HG02642 (cell line): Measurements from ENCODE around the gene SREBF1.
A peak's percentile ranks its signal among the peaks of the same experiment; 100 is the strongest.

Source experiments
- ATAC-seq: cut with Tn5 transposase; IDR thresholded peaks from one replicate; pipeline ENCODE4 v1.9.1; 2021; ENCODE audit warnings: mild to moderate bottlenecking; ENCODE audit not compliant: unreplicated experiment, poor library complexity

Gene SREBF1

DNA sequence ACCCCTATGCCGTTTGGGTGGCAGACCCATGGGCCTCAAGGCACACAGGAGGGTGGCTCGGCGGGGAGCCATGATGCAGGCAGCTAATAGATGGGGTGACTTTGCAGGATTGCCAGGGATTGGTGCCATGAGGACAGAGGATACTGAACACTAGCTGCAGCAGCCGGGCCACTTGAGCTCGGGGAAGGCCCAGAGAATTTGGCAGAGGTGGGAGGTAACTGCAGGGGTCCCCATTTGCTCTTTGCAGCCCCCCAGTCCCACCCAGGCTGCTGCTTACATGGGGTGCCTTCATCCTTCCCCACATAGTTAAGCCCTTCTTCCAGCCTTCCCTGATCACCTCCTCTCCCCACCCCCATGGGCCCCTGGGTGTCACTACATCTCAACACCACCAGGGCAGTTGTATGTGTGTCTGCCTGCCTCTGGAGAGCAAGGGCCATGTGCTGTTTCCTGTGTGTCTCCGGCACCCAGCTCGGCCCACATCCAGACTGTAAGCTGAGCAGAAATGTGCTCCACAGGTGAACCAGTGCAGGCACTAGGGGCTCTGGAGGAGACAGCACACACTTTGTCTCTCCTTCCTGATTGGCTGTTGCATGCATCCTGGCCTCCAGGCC is 52.0 kb downstream of the SREBF1 start:
- no peak for ATAC-seq

DNA sequence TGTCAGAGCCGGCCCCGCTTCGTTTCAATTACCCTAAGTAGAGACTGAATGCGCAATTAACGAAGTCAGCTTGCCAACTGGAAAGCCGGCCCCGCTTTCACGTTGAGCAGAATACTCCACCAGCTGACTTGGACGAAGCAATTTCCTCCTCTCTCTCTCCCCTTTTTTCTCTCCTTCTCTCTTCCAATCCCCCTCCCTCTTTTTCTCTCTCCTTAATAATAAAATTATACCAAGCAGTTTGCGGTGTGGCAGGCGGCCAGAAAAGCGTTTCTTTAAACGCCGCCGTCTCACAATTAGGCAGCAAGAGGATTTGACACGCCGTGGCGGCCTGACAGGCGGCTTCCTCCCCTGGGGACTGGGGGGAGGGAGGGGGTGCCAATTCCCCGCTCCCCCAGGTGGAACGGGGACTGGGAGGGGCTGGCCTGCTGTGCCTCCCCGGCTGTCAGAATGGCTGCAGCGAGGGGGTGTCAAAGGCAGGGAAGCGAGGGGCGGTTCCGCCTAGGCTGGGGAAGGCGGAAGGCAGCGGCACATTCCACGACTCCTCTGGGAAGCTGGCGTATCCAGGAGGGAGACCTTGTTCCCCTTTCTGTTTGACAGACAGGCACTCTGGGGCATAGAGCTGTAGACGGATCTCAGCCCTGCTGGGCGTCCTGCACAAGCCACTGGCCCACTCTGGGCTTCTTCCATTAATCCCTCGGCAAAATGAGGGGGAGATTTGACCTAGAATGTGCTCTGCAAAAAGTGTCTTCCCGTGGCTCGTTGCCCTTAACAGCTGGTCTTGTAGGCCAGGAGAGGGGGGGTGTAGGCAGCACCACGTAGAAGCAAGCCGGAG is 52.7 kb downstream of the SREBF1 start:
- no peak for ATAC-seq

DNA sequence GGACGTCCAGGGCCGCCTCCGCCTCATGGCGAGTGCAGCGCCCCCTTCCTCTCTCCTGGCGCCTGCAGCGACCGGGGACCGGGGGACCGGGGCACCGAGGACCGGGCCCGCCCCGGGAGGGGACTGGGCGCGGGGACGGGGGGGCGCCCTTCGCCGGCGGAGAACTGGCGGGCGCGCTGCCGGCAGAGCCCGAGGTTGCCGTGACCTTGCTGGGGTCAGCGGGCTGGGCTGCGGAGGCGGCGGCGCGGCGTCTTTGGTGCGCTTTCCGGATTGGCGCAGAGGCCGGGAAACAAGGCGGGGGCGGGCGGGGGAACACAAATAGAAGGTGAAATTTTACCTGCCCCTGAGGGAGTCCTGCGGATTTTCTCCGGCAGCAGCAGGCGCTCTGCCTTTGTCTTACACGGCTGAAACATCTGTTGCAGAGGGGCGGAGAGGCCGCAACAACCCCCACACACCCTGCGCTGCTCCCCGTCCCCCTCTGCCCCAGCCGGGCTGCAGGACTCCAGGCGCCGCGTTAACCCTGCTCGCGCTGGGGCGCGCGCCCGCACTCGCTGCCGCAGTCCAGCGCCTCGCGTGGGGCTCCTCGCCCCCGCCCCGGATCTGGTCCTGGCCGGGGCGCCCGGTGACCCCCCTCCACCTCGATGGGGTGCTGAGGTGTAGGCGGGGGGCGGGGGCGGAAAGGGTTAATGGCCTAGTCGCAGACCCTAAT is 53.5 kb downstream of the SREBF1 start:
- ATAC-seq: peak; percentile 43

DNA sequence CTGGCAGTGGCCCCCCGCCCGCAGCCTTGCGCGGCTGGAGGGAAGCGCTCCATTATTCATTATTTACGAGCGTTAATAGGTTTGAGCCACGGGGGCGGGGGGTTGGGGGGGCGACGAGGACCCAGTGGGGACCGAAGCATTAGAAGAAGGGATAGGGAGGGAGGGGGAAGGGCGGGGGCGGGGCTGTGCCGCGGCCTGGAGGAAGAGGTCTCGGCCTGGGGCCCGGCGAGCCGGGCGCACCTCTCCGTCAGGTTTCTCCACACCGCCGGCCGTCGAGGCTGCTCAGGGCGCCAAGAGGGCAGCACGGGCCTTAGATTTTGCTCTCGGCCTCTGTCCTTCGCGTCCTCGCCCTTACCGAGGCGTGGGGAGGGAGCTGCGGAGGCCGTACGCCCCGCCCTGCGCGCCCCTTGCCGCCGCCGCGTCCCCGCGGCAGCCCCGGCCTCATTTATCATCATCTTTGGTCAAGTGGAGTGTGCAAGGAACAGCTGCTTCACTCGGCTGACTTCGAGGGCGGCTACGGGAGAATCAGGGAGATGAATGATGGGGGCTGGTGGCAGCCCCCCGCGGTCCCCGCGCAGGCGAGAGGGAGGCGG is 54.2 kb downstream of the SREBF1 start:
- peak; percentile 25 for ATAC-seq

GRCh38 chr17:17781591-17782496 is 54.9 kb downstream of the SREBF1 start:
- ATAC-seq: no peak

GRCh38 chr17:17780922-17781590 is 55.7 kb downstream of the SREBF1 start:
- ATAC-seq: no peak

DNA sequence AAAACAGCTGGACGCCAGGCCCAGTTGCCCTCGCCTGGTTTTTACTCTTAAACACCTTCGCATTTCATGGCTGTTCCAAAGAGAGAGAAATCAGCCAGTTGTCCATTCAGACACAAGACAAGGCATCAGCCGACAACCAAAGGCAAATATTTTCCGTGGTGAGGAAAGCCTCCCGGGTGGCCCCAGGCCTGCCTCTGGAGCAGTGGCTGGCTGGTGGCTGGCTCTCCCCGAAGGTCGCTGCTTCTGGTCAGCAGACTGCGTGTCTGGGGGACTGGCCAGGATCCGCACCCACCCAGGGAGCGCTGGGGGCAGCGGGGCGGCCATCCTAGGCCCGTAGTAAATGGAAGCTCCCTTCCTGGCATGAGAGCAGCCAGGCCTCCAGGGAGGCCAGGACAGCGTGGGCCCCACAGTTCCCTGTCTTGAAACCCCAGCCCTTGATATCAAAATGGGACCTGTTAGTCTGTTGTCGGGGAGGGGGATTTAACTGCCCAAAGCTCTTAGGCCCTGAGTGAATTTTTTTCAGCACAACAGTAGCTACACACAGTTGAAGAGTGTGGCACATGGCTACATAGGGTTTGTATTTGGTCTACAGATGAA is 57.7 kb downstream of the SREBF1 start:
- no peak for ATAC-seq

- ATAC-seq: no peak
These were observed 58.3 kb downstream of the SREBF1 start for GRCh38 chr17:17778308-17779014.

GRCh38 chr17:17776889-17777288 is 59.9 kb downstream of the SREBF1 start:
- ATAC-seq: no peak

DNA sequence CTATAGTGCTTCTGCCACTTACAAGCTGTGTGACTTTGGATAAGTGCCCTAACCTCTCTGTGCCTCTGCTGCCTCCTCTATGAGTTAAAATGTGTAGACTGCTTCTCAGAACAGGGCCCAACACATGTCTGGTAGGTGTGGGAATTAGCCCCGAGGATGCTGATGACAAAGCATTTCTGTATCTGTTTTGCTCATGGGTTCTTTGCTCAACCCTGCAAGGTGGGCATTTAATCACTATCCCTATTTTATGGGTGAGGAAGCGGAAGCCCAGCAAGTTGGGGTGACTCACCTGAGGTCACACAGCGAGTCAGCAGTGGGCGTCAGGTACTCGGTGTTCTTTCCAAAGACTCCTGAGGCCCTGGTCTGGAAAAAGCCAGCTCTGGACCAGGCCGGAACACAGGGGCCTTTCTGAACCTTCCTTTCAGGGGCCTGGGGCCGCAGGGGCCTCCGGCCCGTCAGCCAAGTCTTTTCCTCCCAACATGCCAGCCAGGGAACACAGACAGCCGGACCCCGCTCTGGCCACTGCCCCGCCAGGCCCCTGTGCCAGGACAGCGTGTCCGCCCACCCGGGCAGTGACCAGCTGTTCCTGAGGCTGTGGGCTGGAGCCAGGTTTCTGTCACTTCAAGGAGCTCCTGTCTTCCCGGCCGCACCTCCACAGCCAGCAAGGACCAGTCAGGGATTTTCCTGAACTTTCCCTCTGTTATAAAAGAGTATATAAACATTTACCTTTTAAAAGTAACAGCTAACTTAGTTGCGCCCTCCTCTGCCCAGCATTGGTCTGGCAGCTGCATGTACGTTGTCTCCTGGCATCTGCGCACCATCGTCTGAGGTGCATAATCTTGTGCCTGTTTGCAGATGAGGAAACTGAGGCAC is 62.5 kb downstream of the SREBF1 start:
- no peak for ATAC-seq

GRCh38 chr17:17772231-17772630 is 64.6 kb downstream of the SREBF1 start:
- no peak for ATAC-seq

GRCh38 chr17:17771498-17772201 is 65.1 kb downstream of the SREBF1 start:
- ATAC-seq: no peak

DNA sequence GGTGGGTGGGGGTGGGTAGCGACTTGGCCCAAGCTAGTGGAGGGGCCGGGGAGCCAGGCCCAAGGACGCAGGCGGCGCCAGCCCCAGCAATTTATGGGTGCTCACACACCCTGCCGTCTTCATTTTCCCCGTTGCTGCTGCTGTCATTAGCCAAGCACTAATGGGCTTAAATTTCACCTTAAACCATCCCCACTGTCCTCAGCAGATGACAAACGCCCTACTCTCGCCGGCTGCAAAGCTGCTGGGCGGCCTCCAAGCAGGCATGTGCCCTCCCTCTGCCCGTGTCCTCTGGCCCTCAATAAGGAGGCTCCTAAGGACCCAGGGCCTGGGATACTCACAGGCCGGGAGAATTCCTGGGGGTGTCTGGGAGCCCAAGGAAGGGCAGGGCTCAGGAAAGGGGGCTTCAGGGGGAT is 66.1 kb downstream of the SREBF1 start:
- ATAC-seq: no peak

DNA sequence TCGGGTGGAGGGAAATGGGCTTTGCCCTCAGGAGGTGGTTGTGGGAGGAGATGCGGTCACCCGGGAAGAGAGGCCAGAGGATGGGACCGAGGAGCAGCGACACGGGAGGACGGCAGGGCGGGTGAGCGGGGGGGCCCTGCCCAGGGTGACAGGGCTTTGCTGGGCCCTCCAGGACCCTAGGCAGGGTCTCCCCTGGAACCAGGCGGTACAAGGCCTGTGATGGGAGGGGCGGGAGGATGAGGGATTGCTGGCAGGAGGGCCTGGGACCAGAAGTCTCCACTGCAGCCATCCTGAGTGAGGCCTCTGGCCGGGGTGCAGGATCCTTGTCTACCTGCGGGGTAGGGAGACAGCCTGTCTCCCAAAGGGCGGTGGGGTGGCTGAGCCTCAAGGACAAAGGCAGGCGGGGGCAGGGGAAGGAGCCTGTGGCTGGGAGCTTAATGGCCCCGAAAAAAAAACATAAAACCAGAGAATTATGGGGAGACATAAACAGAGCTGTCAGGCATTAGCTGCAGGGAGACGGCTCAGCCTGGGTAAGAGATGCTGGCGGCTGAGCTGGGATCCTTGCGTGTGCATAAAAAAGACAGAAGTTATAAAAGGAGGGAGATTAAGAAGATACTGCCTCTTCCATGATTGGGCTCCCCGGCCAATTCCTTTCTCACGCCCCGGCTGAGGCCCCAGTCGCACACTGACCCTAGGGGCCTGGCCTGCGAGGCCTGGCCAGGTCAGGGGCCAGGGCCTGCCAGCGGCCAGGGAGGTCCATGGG is 66.7 kb downstream of the SREBF1 start:
- no peak for ATAC-seq

DNA sequence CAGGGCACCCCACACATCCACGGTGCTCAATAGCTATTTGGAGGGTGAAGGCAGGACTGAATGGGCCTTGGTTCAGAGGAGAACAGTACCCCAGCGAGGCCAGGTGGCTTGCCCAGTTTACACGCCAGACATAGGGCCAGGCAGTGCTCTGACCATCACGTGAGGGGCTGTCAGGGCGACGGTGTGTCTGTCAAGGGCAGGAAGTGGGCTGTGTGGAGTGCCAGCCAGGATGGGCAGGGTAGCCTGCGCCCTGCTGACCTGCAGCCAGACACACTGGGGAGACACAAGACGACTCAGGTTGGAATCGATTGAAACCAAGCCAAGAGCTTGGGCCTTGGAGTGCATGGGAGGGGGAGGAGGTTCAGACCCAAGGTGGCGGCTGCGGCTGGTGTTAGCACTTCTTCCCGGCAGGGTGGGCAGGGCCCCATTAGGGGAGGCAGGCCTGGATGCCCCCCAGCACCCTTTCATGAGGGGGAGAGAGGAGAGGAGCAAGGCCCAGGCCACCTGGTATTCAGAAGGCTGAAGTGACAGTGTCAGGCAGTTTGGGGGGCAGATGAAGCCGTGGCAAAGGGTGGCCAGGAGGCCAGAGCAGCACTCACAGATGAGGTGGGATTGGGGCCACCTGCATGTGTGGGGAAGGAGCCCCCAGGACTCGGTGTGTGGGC is 68.2 kb downstream of the SREBF1 start:
- ATAC-seq: no peak
